HL-60 (cell line): ENCODE results near the gene KEL.

Experiments used
- DNase-seq, 2 experiments: peaks; one replicate each; pipeline ENCODE4 v3.0.0-alpha.2; 2010 to 2020; ENCODE audit warnings: low read depth in 1 of 2, low spot score in 1 of 2
- H3K27ac ChIP-seq: fragments of 250-450 bp; sonication (Bioruptor Pico); replicated peaks from 2 replicates; pipeline ENCODE4 v1.5.1; 2020; ENCODE audit warnings: mild to moderate bottlenecking, moderate library complexity
- H3K27me3 ChIP-seq: fragments of 250-450 bp; sonication (Bioruptor Pico); 2 replicates; pipeline ENCODE4 v1.5.1; 2021; ENCODE audit warnings: mild to moderate bottlenecking, moderate library complexity; ENCODE audit not compliant: insufficient read depth, poor library complexity, severe bottlenecking
- H3K4me3 ChIP-seq: replicated peaks from 2 replicates; pipeline ENCODE4 v1.5.1; 2011; ENCODE audit warnings: mild to moderate bottlenecking, control low read depth, low read length; ENCODE audit not compliant: insufficient read depth
- CTCF ChIP-seq: IDR thresholded peaks from one replicate; pipeline ENCODE4 v1.5.1; 2011; ENCODE audit warnings: low read length, control low read depth, inconsistent platforms; ENCODE audit not compliant: insufficient read depth
- GABPA ChIP-seq: IDR thresholded peaks from 2 replicates; pipeline ENCODE4 v1.6.1; 2012; ENCODE audit warnings: low read depth
- POLR2AphosphoS5 ChIP-seq: IDR thresholded peaks from 2 replicates; pipeline ENCODE4 v1.6.1; 2012; ENCODE audit warnings: low read depth
- REST ChIP-seq: IDR thresholded peaks from 2 replicates; pipeline ENCODE4 v1.6.1; 2012; ENCODE audit warnings: low read depth; ENCODE audit not compliant: insufficient replicate concordance
- SPI1 ChIP-seq: IDR thresholded peaks from 2 replicates; pipeline ENCODE4 v1.6.1; 2012; ENCODE audit warnings: low read depth, mild to moderate bottlenecking, borderline replicate concordance

Gene KEL

DNA sequence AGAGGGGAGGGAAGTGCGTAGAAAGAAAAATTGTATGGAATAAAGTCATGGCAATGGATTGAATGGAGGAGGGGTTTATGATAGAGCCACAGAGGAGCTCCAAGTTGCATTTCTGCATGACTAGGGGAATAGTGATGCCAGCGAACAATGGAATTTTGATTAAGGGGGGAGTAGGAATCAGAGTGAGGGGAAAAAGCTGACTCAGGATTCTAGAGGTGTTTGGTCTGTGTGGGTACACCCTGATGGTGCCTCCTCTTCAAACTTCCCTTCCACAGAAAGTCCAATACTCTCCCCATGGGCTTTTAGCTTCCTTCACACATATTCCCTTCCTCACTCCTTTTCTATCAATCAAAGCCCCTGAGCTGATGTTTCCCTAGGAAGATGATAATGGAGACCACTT is 1.8 kb upstream of the KEL start:
- H3K27ac ChIP-seq, result no peak overlapping the region
- DNase-seq, result no peak
- H3K27me3 ChIP-seq, result peaks cover 3% of the 10 kb centered on the region
- H3K4me3 ChIP-seq, result no peak overlapping the region
- no peak for TF ChIP-seq CTCF
- TF ChIP-seq REST, result no peak
- no peak for TF ChIP-seq POLR2AphosphoS5
- no peak for TF ChIP-seq GABPA
- no peak for TF ChIP-seq SPI1

DNA sequence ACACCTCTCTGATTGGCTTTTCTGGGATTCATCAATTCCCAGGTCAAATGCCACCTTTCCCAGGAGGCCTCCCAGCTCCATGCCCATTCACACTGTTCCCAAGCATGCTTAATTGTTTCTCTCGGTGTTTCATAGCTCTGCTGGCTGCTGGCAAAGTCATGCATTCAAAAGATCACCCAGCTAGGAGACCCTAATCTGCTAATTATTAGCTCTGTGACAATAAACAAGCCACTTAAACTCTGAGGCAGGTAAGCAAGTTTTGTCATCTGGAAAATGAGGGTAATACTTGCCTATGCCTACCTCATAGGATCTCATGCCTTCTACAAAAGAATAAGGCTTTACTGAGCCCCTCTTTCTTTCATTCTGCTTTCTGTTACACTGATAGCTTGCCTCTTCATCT is 828 bp upstream of the KEL start:
- Histone ChIP-seq H3K4me3 (no peak overlapping the region), H3K27ac (no peak overlapping the region), H3K27me3 (peaks cover 3% of the 10 kb centered on the region)
- DNase-seq, result no peak
- no peak for TF ChIP-seq CTCF
- TF ChIP-seq POLR2AphosphoS5, result no peak
- TF ChIP-seq SPI1, result no peak
- TF ChIP-seq REST, result no peak
- TF ChIP-seq GABPA, result no peak

DNA sequence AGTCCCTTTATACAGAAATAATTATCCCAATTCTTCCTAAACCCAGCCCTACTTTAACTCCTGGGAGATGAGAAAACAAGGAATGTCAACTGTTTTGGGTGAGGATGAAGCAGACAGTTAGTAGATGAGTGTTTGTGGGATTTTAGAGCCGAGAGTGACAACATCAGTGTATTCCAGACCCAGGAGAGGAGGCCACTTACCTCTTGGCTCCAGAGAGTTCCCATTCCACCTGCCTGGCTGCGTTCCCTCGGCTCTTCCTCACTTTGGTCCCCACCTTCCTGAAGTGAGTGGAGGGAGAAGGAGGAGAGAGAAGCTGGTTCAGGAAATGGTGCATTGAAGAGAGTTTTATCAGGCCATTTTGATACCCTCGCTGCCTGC is 579 bp downstream of the KEL start:
- TF ChIP-seq REST (no peak), SPI1 (no peak), GABPA (no peak)
- H3K27me3 ChIP-seq, result peaks cover 3% of the 10 kb centered on the region
- no peak for DNase-seq
- no peak overlapping the region for H3K27ac ChIP-seq
- H3K4me3 ChIP-seq, result no peak overlapping the region
